ENCODE measurements around the gene CLSTN2.

DNA sequence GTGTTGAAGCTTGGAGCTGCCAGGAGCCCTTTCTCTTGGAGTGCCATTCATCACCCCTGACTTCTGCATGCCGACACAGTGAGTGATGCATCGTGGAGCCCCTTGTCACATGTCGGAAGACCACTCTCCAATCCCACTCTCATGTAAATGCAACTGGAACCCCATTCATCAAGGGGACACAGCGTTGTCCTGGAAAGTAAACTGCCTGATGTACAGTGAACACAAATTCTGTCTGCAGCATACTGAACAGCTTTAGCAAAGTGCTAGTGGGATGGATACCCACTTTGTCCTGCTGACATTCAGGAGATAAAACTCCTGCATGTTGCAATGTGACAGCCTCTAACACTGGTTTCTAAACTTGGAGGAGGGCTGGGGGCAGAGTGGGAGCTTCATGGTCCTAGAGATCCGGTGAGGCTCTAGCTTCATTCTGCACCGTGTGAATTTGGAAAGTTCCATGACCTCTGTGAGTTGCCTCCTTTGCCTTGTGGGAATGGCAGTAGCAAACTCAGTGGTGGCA lies 194.8 kb downstream of the CLSTN2 start:
- TF ChIP-seq POLR2A (IDR thresholded peaks at IDR 0.05; ENCODE audit: low read depth, low read length): no peak
- no peak for TF ChIP-seq POLR2AphosphoS5 (IDR thresholded peaks at IDR 0.05; ENCODE audit: low read depth, low read length)
- TF ChIP-seq TAF1 (IDR thresholded peaks at IDR 0.05; ENCODE audit: low read depth, low read length): no peak
- no peak for TF ChIP-seq SPI1 (IDR thresholded peaks at IDR 0.05; ENCODE audit: low read depth, low read length)
- no peak for TF ChIP-seq PAX5 (IDR thresholded peaks at IDR 0.05; ENCODE audit: insufficient read depth, low read length, severe bottlenecking)
